ENCODE measurements around the gene EEIG1.

EEIG1 gene

GRCh38 chr9:127990554-127990953 is 9.8 kb upstream of the EEIG1 start:
- H3K27ac ChIP-seq = no peak overlapping the region
- no peak overlapping the region for H3K4me3 ChIP-seq (IDR thresholded peaks at IDR 0.05; ENCODE audit: insufficient read depth, low read depth, low read length)
- H2AFZ ChIP-seq (ENCODE audit: low read depth) = no peak overlapping the region

DNA sequence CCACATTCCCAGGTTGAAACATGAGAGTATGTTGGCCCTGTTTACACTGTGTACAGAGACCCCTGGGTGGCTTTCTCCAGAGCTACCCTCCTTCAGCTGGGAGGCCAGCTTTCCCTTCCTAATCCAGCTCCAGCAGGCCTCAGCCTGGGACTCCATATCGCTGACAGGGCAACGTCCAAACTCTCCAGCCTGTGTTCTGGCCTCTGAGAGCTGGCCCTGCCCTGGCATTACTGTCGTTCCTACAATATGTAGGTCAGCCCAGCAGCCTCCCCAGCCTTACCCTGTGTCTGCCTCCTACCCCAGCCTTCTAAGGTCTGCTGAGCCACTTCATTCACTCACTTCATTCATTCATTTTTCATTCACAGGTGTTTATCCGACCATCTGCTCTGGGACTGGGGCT is 8.3 kb upstream of the EEIG1 start:
- Histone ChIP-seq H3K4me3 (IDR thresholded peaks at IDR 0.05; ENCODE audit: insufficient read depth, low read depth, low read length) (no peak overlapping the region), H3K36me3 (ENCODE audit: insufficient read depth) (no peaks in the 10 kb centered on the region), H3K79me2 (ENCODE audit: insufficient read depth, low read depth) (no peaks in the 10 kb centered on the region), H4K20me1 (ENCODE audit: insufficient read depth) (no peaks in the 10 kb centered on the region), H3K4me1 (ENCODE audit: low read depth, poor library complexity, severe bottlenecking) (peaks cover 6% of the 10 kb centered on the region), H2AFZ (ENCODE audit: low read depth) (no peak overlapping the region), H3K9ac (no peak overlapping the region), H3K27ac (no peak overlapping the region), H3K4me2 (no peak overlapping the region), H3K27me3 (ENCODE audit: insufficient read depth, low read depth) (no peaks in the 10 kb centered on the region)
- no peak for TF ChIP-seq CTCF (conservative IDR thresholded peaks at IDR 0.05; ENCODE audit: low read depth, low read length)

More at GRCh38 chr9:127990554-127990953, 9.8 kb upstream of the EEIG1 start:
- no peaks in the 10 kb centered on the region for H3K27me3 ChIP-seq (ENCODE audit: insufficient read depth, low read depth)
- no peak overlapping the region for H3K9ac ChIP-seq
- no peaks in the 10 kb centered on the region for H3K36me3 ChIP-seq (ENCODE audit: insufficient read depth)
- H3K4me2 ChIP-seq = no peak overlapping the region
- peaks cover 6% of the 10 kb centered on the region for H3K4me1 ChIP-seq (ENCODE audit: low read depth, poor library complexity, severe bottlenecking)
- TF ChIP-seq CTCF (conservative IDR thresholded peaks at IDR 0.05; ENCODE audit: low read depth, low read length) = no peak
- no peaks in the 10 kb centered on the region for H4K20me1 ChIP-seq (ENCODE audit: insufficient read depth)
- H3K79me2 ChIP-seq (ENCODE audit: insufficient read depth, low read depth) = no peaks in the 10 kb centered on the region

GRCh38 chr9:127987103-127987614 is 6.4 kb upstream of the EEIG1 start:
- Histone ChIP-seq H3K36me3 (ENCODE audit: insufficient read depth) (no peaks in the 10 kb centered on the region), H3K4me3 (IDR thresholded peaks at IDR 0.05; ENCODE audit: insufficient read depth, low read depth, low read length) (no peak overlapping the region), H3K27me3 (ENCODE audit: insufficient read depth, low read depth) (no peaks in the 10 kb centered on the region), H3K4me1 (ENCODE audit: low read depth, poor library complexity, severe bottlenecking) (peaks cover 6% of the 10 kb centered on the region), H3K9ac (no peak overlapping the region), H2AFZ (ENCODE audit: low read depth) (no peak overlapping the region), H3K27ac (no peak overlapping the region), H4K20me1 (ENCODE audit: insufficient read depth) (no peaks in the 10 kb centered on the region), H3K79me2 (ENCODE audit: insufficient read depth, low read depth) (no peaks in the 10 kb centered on the region), H3K4me2 (no peak overlapping the region)
- TF ChIP-seq CTCF (conservative IDR thresholded peaks at IDR 0.05; ENCODE audit: low read depth, low read length) = no peak

GRCh38 chr9:127985011-127985410 is 4.2 kb upstream of the EEIG1 start:
- H3K4me2 ChIP-seq = no peak overlapping the region
- H2AFZ ChIP-seq (ENCODE audit: low read depth) = no peak overlapping the region
- no peaks in the 10 kb centered on the region for H3K27me3 ChIP-seq (ENCODE audit: insufficient read depth, low read depth)
- H3K4me1 ChIP-seq (ENCODE audit: low read depth, poor library complexity, severe bottlenecking) = peaks cover 13% of the 10 kb centered on the region
- no peak overlapping the region for H3K9ac ChIP-seq
- no peaks in the 10 kb centered on the region for H3K36me3 ChIP-seq (ENCODE audit: insufficient read depth)
- H3K27ac ChIP-seq = no peak overlapping the region
- no peak overlapping the region for H3K4me3 ChIP-seq (IDR thresholded peaks at IDR 0.05; ENCODE audit: insufficient read depth, low read depth, low read length)
- H4K20me1 ChIP-seq (ENCODE audit: insufficient read depth) = no peaks in the 10 kb centered on the region
- H3K79me2 ChIP-seq (ENCODE audit: insufficient read depth, low read depth) = peaks cover 2% of the 10 kb centered on the region; the same call in 1 of the 2 replicates
- no peak for TF ChIP-seq CTCF (conservative IDR thresholded peaks at IDR 0.05; ENCODE audit: low read depth, low read length)
